ENCODE results near the gene RETREG3.
"Not testable (repeated sequence)": the region's sequence is repeated elsewhere in the genome, so short reads cannot be mapped to it uniquely, and the experiment has no call there.

The RETREG3 gene, protein sequence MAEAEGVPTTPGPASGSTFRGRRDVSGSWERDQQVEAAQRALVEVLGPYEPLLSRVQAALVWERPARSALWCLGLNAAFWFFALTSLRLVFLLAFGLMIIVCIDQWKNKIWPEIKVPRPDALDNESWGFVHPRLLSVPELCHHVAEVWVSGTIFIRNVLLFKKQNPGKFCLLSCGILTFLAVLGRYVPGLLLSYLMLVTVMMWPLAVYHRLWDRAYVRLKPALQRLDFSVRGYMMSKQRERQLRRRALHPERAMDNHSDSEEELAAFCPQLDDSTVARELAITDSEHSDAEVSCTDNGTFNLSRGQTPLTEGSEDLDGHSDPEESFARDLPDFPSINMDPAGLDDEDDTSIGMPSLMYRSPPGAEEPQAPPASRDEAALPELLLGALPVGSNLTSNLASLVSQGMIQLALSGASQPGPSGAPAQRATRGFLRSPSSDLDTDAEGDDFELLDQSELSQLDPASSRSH

DNA sequence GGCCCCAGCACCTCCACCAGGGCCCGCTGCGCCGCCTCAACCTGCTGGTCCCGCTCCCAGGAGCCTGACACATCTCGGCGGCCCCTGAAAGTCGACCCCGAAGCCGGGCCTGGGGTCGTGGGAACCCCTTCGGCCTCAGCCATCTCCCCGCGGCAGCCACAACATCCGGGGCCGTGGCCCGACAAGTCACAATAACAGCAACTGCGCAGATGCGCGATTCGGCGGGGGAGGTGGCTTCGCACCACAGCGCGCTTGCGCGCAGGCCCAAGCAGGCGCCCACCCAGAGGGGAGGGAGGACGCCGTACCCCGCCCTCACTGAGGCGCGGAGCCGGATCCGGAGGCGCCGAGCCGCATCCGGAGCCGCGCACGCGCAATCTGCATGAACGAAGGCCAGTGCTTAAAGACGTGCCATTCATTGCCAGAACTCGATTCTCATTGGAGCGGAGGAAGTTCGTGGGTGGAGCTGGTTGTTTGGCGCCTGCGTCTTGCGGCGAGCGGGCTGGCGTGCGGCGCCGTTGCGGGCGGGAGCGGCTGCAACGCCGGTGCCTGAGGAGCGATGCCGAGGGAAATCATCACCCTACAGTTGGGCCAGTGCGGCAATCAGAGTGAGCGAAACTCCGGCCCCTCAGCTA lies at the start of gene RETREG3, which contains the start of gene TUBG1:
TSS of gene RETREG3 (minus strand) at position 193 of the 632 bp plus-strand sequence. CDS start at position 143, 50 bp downstream.
TSS of gene TUBG1 (plus strand) at position 502 of the 632 bp plus-strand sequence. CDS start at position 557, 55 bp downstream.
- in situ Hi-C loops (cut with MboI; ENCODE audit: low pct_unique_long_range_greater_than_20kb, low sequenced_read_pairs): no loop called here

DNA sequence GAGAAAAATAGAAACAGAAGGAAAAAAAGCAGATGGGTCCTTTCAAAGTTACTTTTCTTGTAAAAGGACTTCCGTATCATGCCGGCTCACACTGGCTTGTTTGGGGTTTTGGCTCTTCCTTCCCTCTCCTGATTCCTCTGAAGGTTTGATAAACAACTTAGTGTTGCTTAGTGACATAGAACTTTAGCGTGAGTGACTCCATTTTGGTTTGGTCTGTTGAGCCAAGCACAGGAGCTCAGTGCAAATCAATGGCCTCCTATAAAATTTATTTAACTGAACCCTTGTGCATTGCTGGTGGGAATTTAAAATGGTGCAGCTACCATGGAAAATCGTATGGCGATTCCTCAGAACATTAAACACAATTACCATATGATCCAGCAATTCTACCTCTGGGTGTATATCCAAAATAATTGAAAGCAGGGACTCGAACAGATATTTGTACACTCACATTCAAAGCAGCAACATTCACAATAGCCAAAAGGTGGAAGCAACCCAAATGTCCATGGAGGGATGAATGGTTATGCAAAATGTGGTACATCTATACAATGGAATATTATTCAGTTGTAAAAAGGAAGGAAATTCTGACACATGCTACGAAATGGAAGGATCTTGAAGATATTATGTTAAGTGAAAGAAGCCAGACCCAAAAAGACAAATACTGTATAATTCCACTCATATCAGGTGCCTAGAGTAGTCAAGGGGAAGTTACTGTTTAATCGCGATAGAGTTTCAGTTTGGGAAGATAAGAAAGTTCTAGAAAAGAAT lies 48.8 kb upstream of the RETREG3 start:
- in situ Hi-C loops (cut with MboI; ENCODE audit: low pct_unique_long_range_greater_than_20kb, low sequenced_read_pairs): no loop called here
- no peak for DNase-seq

More for the DNA sequence above, at the start of gene RETREG3, which contains the start of gene TUBG1:
- DNase-seq: peak; percentile 99

DNA sequence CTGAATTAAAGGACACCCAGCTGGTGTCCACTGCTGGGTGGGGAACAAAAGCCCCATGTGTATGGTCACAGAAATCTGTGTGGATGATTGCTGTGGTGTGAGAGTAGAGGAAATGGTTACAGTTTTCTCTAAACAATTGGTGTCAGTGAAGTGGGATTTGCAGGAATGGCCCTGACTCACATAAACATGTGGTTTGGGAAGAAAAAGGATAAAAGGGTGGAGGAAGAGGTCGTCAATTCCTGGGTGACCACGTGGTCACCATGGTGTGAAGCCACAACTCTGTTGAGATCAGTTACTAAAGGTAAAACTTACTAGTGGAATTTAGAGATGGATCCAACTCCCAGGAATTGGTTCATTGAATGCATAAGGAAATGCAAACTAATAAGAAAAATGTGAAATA lies 46.4 kb upstream of the RETREG3 start:
- in situ Hi-C loops (cut with MboI; ENCODE audit: low pct_unique_long_range_greater_than_20kb, low sequenced_read_pairs): no loop called here
- DNase-seq: no peak

DNA sequence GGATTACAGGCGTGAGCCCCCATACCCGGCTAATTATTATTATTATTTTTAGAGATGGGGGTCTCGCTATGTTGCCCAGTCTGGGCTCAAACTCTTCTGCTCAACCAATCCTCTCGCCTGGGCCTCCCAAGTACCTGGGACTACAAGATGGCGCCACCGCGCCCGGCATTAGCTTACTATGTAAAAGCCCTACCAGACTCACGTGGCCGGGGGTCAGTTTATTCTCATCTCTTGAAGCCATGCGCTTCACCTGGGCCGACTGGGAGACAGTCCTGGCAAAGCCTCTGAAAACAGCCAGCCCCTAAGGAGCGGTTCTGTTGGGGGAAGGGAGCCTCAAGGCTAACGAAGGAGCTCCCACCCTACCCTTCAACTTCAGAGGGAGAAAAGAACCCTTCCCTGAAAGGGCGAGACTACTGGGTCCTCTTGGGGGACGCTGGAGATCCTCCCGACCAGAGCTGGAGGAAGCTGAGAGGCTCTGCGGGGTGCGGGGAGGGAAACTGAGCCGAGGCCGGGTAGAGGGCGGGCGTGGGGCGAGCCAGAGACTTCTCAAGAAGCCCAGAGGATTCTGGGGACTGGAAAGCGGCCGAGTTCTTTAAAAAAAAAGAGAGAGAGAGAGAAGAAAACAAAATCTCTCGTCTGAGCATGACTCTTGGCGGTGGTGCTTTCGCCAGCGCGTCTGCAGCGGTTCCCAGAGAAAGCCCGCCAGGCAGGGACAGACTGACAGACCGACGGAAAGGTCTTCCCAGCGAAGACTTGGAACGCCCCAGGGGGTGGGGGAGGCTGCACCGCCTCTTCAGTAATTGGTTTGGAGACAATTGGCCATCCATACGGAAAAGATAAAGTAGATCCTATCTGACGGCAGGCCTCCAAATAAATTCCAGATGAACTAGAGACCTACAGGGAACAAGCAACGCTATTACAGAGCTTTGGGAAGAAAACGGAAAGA lies 44.3 kb upstream of the RETREG3 start:
- in situ Hi-C loops (cut with MboI; ENCODE audit: low pct_unique_long_range_greater_than_20kb, low sequenced_read_pairs): no loop called here
- no peak for DNase-seq

DNA sequence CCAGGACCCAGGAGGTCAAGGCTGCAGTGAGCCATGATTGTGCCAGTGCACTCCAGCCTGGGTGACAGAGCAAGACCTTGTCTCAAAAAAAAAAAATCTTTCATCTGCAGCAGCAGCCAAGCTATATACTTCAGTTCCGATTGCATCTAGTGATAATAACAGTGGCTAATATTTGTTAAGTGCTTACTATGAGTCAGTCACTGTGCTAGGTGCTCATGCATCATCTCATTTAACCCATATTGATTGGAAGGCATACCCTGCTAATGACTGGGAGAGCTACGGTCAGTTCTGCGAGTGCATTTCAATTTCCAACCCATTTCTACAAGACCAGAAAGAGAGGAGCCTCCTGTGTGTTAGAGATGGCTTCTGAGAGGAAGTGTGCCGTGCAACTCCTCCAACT lies 42.2 kb upstream of the RETREG3 start:
- in situ Hi-C loops (cut with MboI; ENCODE audit: low pct_unique_long_range_greater_than_20kb, low sequenced_read_pairs): no loop called here
- no peak for DNase-seq

DNA sequence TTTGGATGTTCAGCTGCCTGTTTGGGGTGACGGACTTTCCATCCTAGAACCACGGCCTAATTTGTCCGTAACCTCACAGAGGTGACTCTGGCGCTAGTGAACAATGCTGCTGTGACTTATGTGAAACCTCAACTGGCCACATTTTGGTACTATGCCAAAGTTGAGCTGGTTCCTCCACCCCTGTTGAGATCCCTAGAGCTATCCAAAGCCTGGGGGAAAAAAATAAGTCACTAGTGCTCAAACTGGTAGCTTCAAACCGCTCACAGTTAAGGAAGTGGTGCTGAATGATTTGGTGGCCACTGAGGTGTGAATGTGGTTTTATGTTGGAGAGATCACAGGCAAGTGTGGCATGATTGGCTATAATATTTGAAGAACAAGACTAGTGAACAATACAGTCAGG lies 38.6 kb upstream of the RETREG3 start:
- peak; percentile 62 for DNase-seq
- in situ Hi-C loops (cut with MboI; ENCODE audit: low pct_unique_long_range_greater_than_20kb, low sequenced_read_pairs): no loop called here

DNA sequence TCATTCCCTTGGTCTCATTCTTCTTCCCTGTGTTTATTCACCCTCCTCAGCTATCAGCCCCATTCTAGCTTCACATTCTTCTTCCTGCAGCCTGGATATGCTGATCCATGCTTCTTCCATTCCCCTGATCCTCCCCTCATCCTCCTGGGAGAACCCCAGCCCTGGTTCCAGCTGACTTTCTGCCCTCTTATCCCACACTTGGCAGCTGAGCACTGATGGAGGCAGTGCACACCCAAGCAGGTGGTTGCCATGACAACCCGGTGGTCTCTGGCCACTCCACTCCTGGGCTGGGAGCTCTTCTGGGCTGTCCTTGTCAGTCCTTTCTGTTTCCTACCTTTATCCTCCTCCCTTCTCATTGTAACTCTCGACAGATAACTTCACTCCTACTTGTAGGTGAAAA lies 33.2 kb upstream of the RETREG3 start:
- DNase-seq: no peak

DNA sequence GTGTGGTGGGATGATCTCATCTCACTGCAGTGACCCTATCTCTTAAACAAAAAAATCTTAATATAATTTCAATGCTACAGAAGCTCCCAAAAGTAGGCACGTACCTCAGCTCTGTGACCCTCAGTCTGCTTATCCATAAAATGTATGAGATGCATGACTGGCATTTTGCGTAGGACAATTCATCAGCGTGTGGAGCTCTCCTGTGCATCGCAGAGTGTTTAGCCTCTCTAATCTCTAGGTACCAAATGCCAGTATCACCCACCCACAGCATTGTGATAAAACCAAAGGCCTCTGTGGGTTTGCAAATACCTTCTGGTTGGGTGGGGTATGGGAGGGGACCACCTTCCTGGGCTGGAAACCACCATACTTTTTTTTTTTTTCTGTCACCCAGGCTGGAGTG lies 30.9 kb upstream of the RETREG3 start:
- in situ Hi-C loops (cut with MboI; ENCODE audit: low pct_unique_long_range_greater_than_20kb, low sequenced_read_pairs): no loop called here
- no peak for DNase-seq

More for the DNA sequence above, 33.2 kb upstream of the RETREG3 start:
- in situ Hi-C loops (cut with MboI; ENCODE audit: low pct_unique_long_range_greater_than_20kb, low sequenced_read_pairs): no loop called here

DNA sequence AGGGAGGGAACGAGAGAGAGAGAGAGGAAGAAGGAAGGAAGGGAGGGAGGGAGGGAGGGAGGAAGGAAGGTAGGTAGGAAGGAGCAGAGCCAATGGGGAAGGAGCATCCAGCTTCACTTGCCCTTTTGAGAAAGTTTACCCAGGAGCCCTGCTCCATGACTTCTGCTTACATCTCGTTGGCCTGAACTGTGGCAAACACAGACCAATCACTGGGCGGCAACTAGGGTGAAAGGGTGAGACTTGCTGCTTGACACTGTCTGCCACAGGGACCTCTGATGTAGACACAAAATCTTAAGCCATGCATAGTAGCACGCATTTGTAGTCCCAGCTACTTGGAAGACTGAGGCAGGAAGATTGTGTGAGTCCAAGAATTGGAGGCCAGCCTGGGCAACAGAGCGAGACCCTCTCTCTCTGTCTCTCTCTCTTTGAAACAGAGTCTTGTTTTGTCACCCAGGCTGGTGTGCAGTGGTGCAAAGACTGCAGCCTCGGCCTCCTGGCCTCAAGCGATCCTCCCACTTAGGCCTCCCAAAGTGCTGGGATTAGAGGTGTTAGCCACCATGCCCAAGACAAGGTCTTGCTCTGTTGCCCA lies 30.4 kb upstream of the RETREG3 start:
- no peak for DNase-seq

DNA sequence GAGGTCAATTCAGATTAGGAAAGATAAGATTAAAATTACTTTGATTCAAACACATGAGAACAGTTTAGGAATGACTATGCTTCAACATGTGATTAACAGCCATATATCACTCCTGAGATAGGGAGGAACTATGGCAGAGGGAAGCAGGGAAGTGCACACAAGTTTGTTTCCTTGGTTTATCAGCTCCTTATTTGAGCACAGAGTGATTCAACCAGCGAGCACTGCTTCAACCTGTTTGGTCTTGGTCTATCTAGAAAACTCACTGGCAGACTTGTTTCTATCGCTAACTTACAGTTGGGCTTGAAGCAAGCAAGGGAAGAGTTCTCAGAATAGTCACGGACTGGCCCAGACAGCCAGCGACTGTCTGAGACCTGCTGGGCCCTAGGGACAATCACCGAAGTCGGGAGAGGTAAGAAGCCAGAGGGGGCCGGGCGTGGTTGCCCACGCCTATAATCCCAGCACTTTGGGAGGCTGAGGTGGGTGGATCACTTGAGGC lies 23.8 kb upstream of the RETREG3 start:
- no peak for DNase-seq
- in situ Hi-C loops (cut with MboI; ENCODE audit: low pct_unique_long_range_greater_than_20kb, low sequenced_read_pairs): no loop called here

More for the DNA sequence above, 30.4 kb upstream of the RETREG3 start:
- in situ Hi-C loops (cut with MboI; ENCODE audit: low pct_unique_long_range_greater_than_20kb, low sequenced_read_pairs): no loop called here

DNA sequence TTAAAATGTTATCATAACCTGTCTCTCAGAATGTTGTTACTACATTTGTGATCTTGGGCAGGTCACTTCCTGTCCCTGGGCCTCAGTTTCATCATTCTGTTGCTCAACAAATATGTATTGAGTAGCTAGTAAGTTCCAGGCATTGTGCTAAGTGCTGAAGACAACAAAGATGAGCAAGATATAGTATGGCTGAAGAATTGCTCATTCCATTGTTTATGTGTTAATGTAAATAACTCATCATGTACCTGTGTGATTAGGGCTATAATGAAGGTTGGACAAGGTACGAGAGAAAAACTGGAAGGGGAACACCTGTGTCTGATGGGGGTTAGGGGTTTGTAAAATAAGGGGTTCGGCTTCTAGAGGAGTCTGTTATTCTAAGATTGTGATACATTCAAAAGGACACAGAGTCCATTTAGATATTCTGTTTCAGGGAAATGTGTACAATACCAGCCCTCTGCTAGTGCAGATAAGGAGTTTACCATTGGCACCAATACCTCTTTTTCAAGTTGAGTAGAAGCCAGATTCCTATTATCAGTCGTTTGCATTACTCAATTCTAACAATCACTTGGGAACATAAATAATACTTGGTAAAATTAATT lies 20.3 kb upstream of the RETREG3 start:
- in situ Hi-C loops (cut with MboI; ENCODE audit: low pct_unique_long_range_greater_than_20kb, low sequenced_read_pairs): no loop called here

DNA sequence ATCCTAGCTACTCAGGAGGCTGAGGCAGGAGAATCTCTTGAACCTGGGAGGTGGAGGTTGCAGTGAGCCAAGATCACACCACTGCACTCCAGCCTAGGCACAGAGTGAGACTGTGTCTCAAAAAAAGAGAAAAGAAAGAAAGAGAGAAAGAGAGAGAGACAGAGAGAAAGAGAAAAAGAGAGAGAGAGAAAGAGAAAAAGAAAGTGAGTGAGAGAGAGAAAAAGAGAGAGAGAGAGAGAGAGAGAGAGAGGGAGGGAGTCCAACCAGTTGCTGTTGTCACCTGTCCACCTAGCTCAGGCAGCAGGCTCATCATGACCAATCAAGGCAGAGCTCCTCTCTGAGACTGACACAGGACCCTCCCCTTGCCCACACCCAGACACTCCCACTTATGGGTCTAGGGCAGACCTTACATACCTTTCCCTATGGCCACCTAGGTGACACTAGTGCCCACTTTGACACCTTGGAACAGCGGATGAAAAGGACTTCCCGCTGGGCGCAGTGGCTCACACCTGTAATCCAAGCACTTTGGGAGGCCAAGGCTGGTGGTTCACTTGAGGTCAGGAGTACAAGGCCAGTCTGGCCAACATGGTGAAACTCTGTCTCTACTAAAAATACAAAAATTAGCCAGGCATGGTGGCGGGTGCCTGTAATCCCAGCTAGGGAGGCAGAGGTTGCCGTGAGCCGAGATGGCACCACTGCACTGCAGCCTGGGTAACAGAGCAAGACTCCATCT lies 18.0 kb upstream of the RETREG3 start:
- DNase-seq; in situ Hi-C loops (cut with MboI; ENCODE audit: low pct_unique_long_range_greater_than_20kb, low sequenced_read_pairs): not testable (repeated sequence)

More for the DNA sequence above, 20.3 kb upstream of the RETREG3 start:
- DNase-seq: no peak

DNA sequence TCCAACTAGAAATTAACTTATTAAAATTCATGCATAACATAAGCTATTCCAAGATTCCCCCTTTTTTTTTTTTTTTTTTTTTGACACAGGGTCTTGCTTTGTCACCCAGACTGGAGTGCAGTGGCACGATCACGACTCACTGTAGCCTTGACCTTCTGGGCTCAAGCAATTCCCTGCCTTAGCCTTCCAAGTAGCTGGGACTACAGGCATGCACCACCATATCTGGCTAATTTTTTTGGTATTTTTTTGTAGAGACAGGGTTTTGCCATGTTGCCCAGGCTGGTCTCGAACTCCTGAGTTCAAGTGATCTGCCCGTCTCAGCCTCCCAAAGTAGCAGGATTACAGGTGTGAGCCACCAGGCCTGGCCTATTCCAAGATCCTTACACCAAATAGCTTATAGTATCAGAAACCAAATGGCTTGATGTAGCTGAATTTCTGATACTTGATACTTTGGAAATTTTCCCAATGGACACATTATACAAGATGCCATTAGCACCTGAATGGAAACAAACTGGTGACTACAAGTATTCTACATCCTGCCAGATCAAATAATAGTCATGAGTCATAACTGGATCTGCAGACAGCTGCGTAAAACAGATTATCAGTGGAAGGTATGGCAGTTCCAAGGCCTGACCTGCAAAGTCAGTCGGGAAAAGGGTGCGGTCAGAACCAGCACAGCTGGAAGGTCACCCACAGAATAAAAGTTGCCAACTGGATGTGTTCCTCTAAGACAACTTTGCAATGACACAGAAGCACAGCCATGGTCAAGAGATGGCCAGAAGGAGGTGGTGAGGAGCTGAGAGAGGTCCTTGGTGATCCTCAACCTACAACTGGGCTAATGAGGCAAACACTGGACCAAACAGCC lies 14.8 kb upstream of the RETREG3 start:
- no peak for DNase-seq
- in situ Hi-C loops (cut with MboI; ENCODE audit: low pct_unique_long_range_greater_than_20kb, low sequenced_read_pairs): no loop called here

DNA sequence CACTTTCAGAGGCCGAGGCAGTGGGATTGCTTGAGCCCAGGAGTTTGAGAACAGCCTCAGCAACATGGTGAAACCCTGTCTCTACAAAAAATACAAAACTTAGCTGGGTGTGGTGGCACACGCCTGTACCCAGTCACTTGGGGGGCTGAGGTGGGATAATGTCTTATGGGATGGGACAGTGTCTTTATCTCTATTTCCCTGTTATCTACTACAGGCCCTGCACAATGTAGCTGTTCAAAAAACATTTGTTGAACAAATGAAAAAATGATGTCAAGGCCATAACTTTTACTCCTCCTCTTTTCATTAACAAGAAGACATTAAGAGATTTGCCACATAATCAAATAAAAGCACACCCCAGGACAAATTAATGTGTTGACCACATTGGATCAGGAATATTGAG lies 14.1 kb upstream of the RETREG3 start:
- no peak for DNase-seq
- in situ Hi-C loops (cut with MboI; ENCODE audit: low pct_unique_long_range_greater_than_20kb, low sequenced_read_pairs): no loop called here

DNA sequence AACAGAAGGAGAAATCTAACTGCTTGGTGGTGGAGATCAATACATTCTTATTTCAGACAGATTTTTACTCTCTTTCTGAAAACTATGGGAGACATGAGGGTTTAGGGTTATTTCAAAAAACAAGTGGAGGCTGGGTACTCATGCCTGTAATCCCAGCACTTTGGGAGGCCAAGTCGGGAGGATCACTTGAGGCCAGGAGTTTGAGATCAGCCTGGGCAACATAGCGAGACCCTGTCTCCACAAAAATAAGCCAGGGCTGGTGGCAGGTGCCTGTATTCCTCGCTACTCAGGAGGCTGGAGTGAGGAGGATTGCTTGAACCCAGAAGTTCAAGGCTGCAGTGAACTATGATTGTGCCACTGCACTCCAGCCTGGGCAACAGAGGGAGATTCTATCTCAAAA lies 12.8 kb upstream of the RETREG3 start:
- in situ Hi-C loops (cut with MboI; ENCODE audit: low pct_unique_long_range_greater_than_20kb, low sequenced_read_pairs); DNase-seq: not testable (repeated sequence)

Data from KBM-7 (cell line).